HUDEP-2 (cell line): ENCODE data around the gene M6PR.

ENCODE experiments used
- DNase-seq, 76 experiments: peaks; one replicate each; lab custom pipeline; 2025; ENCODE audit not compliant: unreplicated experiment in 76 of 76; lab: John Stamatoyannopoulos, UW

M6PR gene

DNA sequence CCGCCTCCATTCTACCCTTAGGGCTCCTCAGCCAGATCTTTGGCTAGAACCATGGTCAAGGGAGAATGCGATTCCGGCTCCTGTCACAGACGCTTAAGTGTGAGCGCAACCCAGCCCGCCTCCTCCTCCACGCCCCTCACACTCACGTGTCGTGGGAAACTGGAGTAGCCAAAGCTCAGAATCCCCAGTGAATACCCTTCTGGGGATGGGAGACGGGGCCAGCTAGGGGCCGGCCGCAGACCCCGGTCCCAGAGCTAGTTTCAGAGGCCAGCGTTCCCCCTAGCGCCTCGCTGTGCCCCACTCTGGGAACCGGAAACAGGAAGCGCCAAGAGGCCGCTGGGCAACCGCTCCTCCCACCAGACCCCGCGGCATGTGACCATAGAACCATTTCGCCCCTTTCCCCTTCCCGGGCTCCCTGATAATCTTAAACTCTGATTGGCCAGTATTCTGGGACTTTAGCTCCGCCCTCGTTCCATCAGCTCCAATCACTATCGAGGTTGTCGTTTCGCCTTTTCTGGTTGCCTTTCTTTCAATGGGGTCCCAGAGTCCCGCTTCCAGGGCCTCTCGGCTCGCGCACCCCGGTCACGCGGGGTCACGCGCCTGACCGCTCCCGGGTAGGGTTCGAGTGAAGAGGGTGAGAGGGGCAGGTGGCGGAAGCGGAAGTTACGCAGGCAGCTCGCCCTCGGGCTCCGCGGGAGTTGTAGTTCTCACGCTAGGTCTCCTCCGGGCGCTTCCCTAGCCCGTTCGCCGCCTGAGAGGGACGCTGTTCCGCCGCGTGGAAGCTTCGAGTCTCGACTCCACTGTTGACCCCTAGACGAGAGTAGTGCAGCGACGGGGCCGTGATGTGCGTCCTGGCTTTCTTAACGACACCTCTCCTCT, at the start of gene M6PR:
Gene M6PR (minus strand): TSS at position 304 of the 879 bp plus-strand sequence. CDS start 3,241 bp downstream, outside the sequence.
- peak; percentile 59 to 99 (median 96) for DNase-seq

DNA sequence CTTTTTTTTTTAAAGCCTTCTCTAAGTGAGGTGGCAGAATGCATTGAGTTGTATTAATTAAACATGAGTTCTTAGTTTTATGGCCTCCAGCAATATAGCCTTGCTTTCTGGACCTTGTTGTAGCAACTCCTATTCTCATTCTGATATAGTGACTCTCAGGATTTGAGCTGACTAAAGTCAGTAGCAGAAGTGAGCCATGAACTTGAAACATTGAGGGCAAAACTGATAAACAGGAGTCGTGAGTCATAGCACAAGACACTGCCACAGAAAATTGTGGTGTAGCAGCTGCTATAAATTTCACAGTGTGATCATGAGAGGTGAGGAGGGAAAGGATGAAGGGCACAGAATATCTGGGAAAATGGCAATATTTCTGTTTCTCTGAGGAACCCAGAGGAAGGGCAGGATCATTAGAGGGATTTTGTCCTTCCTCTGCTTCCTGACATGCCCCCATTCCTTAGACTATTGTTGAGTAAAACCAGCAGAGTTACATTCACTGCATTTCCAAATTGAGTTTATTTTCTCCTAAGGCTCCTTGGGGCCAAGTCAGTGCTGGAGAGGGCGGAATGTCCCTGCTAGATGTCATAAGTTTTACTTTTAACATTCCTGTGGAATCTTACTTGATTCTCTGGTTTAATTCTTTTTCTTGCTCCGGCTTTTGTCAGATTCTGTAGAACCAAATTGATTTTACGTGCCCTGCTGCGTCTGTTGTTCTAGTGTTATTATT, 47.4 kb upstream of the M6PR start:
- peak in 11 of 76 experiments; percentile 5 to 29 (median 11) for DNase-seq

DNA sequence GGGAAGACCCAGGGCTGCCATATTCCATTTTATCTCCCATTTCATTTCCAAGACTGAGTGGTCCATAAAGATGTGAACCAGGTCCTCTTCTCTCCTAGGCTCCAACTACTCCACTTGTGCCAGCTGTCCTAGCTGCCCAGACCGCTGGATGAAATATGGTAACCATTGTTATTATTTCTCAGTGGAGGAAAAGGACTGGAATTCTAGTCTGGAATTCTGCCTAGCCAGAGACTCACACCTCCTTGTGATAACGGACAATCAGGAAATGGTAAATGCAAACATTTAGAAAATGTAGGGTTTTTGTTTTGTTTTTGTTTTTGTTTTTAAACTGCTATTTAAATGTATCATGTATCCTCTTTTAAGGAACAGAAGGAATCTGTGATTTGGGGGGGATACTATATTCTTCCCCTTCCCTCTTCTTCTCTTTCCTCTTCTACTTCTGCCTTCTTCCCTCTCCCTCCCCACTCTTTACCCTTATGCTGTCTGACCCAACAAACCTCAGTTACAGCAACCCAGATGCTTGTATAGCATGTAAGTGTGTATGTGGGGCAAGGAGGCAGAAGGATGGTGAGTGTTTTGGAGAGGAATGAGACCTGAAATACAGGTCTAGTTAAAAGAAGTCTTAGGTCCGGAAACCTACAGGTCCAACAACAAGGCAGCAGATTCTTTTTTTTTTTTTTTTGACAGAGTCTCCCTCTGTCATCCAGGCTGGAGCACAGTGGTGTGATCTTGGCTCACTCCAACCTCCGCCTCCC, 45.8 kb upstream of the M6PR start:
- DNase-seq: no peak

DNA sequence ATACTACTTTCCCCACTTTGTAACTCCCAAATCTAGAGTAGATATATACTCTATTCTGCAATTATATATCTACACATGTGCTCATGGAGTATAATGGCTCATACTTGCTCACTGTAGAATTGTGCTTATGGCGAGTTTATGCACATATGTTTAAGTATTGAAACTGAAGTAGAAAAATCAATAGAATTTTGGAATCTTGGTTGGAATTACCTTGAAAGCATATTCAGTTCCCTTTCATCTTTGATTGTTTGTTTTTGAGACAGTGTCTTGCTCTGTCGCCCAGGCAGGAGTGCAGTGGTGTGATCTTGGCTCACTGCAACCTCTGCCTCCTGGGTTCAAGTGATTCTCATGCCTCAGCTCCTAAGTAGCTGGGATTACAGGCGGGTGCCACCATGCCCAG, 44.4 kb upstream of the M6PR start:
- DNase-seq: no peak

DNA sequence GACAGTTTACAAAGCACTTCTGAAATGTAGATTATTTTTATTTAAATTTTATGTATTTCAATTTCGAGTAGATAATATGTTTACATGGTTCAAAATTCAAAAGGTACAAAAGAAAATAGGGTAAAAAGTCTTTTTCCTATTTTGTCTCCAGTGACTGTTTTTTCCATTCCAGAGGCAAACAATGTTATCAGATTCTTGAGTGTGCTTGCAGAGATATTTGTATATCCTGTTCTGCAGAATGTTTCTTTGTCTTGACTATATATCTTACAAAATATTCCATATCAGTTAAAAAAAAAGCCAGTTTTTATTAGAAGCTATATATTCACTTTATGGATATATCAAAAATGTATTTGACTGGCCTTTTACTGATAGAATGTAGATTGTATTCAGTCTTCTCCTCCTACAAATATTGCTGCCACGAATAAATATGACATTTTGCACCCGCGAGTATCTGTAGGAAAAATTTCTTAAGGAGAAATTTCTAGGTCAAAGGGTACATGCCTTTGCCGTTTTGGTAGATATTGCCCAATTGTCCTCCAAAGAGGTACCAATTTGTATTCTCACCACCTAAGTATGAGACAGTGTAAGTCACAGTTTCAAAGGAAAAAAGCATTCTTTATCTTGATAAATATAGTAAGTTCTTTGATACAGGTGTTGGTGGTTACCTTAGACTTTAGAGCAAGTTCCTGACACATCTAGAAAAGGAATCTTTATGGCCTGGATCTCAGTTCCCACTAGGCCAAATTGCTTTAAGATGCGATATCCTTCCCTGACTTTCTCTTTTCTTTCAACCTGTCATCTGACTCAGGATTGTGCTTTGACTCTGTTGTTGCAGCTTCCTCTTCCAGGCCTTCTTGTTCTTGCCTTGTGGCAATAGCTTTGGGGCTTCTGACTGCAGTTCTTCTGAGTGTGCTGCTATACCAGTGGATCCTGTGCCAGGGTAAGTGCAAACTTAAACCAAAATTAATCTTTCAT, 42.2 kb upstream of the M6PR start:
- no peak for DNase-seq

DNA sequence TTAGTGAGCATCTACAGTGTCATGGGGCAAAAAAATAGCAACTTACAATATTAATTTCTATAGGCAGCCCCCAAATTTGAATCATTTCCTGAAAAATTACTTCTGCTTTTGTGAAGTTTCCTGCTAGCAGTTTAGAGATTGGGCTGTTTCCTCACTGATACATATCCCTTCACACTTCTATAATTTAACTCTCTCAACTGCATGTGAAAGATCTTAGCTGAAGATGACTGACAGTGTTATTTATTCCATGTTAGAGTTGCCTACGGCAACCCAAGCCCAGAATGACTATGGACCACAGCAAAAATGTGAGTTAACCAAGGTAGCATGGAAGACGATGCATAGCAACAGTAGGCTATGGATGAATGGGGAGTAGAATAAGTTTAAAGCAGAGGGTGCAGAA, 40.0 kb upstream of the M6PR start, which contains the start of gene KLRG1:
Gene KLRG1 (plus strand): TSS at position 134 of the 400 bp plus-strand sequence. CDS start 90 bp downstream, at position 224.
- no peak for DNase-seq

DNA sequence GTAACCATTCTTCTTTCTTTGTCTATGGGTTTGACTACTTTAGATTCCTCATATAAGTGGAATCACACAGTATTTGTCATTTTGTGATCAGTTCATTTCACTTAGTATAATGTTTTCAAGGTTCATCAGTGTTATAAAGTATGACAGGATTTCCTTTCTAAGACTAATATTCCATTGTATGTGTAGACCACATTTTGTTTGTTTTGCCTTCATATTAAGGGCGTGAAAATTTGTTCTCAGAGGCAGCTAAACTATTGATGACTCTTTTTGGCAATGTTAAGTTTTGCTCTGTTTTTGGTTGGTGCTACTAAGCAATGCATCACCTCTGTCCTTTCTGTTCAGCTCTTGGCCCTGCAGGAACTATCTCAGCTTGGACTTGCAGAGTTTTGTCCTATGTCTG, 38.2 kb upstream of the M6PR start:
- DNase-seq: no peak

DNA sequence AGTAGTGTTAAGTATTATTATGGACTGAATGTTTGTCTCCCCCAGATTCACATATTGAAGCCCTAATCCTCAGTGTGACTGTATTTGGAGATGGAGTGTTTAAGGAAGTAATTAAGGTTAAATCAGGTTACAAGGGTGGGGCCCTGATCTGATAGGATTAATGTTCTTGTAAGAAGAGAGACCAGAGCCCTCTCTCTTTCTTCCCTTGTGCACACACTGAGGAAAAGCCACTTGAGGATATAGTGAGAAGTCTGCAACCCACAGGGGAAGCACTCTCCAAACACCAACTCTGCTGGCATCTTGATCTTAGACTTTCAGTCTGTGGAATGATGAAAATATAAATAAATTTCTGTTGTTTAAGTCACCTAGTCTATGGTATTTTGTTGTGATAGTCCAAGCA, 37.7 kb upstream of the M6PR start:
- no peak for DNase-seq

DNA sequence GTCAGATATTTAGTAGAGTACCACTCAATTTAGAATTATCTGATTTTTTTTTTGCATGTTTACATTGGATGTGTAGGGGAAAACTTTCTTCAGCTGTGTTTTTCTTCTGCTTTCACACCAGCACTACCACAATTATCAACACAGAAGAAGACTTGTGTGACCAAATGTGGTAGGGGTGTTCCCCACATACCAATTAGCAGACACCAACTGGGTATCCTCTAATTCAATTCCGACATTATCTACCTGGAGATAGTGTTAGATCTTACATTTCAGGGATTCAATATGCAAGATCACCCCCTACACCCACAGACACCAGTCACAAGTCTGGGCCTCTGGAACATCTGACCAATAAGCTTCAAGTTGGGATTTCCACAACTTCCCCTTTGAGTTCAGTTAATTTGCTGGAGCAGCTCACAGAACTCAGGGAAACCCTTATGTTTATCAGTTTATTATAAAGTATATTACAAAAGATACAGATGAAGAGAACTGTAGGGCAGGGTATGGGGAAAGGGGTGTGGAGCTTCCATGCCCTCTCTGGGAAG, 35.8 kb upstream of the M6PR start:
- DNase-seq: no peak

DNA sequence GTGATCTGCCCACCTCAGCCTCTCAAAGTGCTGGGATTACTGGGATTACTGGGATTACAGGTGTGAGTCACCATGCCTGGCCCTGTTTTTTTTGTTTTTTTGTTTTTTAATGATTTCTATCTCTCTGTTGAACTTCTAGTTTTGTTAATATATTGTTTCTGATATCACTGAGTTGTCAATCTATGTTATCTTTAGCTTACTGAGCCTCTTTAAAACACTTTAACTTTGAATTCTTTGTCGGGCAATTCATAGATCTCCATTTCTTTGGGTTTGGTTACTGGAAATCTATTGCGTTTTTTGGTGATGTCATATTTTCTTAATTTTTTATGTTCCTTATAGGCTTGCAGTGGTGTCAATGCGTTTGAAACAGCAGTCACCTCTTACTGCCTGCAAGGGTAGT, 30.7 kb upstream of the M6PR start:
- no peak for DNase-seq

DNA sequence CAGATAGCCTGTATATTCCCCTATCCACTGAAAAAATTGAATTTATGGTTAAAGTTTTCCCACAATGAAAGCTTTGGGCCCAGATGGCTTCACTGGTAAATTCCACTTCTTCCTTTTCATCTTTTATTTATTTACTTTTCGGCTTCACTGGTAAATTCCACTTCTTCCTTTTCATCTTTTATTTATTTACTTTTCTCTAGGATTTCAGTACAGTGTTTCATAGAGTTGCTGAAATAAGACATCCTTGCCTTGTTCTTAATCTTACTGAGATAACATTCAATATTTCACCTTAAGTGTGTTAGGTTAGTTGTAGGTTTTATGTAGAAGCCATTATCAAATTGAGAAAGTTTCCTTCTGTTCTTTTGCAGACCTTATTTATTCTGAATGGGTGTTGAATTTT, 21.0 kb upstream of the M6PR start:
- no peak for DNase-seq

DNA sequence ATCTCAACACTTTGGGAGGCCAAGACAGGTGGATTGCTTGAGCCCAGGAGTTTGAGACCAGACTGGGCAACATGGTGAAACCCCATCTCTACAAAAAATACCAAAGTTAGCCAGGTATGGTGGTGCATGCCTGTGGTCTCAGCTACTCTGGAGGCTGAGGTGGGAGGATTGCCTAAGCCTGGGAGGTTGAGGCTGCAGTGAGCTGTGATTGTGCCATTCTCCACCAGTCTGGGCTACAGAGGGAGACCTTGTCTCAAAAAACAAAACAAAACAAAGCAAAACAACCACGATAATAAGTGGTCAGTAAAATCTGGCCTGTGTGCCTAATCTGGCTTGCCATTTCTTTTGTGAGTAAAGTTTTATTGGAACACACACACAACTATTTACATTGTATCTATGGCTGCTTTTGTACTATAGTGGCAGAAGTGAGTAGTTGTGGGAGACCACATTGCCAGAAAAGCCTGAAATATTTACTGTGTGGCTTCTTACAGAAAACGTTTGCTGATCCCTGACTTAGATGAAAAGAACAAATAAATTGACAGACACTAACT, 20.5 kb upstream of the M6PR start:
- no peak for DNase-seq

DNA sequence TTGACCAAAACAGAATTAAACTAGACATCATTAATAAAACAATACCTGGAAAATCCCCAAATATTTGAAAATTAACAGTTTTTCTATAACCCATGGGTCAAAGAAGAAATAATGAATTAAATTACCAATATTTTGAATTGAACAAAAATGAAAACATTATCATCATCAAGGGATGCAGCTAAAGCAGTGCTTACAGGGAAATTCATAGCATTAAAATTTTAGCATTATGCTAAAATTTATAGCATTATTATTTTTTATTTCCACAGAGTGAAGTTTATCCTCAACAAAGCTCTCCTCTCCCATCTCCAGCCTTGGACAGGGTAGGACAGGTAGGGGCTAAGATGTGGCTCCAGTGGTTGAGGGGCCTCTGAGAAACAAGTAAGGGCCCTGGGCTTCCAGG, 19.3 kb upstream of the M6PR start:
- no peak for DNase-seq

DNA sequence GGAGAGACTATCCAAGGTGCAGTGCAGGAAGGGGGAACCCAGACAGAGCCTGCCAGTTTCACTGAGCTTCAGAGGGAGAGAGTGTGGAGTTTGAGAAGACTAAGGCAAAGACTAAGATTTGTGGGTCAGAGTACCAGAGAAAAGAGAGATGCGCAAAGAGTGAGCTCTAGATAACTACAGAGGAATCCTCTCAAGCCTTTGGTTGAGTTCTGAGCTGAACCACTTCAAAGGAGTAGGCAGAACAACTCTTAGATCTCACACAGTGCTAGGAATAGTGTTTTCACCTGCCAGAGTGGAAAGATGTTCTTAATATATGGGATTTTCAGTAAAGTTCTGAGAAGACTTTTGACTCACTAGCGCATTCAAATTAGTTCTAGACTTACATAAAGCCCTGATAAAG, 10.7 kb upstream of the M6PR start:
- DNase-seq: no peak

DNA sequence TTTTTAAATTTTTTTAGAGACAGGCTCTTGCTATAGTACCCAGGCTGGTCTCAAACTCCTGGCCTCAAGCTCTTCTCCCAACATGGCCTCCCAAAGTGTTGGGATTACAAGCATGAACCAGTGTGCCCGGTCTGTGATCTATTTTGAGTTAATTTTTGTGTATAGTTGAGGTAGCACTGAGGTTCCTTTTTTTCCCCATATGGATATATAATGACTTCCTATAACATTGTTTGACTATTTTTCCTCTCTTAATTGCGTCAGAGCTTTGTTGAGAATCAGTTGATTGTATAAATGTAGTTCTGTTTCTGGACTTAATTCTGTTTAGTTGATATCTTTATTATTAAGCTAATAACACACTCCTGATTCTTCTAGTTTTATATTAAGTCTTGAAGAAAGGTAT, 8.6 kb upstream of the M6PR start:
- no peak for DNase-seq

DNA sequence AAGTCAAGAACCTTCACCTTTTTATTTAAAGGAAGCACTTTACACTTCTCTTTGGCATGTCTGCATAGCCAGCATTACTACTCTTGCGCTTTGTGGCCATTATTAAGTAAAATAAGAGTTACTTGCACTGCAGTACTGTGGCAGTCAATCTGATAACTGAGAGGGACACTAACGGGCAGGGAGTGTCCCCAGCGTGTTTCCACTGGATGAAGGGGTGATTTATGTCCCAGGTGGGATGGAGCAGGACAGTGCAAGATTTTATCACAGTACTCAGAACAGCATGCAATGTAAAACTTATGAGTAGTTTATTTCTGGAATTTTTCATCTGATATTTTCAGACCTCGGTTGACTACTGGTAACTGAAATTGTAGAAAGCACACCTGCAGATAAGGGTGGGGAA, 8.1 kb upstream of the M6PR start:
- no peak for DNase-seq

DNA sequence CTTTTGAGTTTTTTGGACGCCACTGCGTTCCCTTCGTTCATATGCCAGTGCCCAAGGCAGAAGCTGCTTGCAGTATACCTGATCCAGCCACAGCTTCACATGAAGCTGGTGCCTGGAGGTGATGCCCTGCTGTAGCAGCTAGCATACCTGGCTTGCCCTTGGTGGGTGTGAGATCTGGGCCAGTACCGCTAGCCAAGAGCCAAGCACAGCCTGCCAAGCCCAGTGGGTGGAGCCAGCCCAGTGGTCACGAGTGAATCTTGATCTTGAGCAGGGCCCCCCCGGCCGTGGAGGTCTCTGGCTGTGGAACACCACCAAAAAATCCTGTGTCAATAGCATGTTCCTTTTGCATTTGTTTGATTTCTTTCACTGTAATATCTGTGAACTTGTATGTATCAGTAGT, 7.3 kb upstream of the M6PR start:
- peak in 2 of 76 experiments; percentile 2 to 4 for DNase-seq

DNA sequence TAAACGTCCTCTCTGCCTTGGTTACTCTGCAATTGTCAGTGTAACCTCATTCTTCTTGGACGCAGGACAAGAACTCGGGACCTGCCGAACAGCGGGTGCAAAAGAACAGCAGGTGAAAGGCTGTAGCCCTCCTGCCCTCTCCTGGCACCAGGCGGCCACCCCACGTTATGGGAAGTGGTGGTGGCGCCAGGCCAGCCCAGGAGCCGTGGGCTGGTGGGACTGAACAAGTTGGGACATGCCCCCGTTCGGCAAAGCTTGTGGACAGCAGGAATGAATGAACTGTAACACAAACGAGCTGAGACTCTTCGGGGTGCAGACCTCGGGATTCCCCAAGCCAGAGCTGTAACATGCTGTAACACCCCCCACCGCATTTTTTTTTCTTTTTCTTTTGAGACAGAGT, 6.6 kb upstream of the M6PR start:
- DNase-seq: no peak

DNA sequence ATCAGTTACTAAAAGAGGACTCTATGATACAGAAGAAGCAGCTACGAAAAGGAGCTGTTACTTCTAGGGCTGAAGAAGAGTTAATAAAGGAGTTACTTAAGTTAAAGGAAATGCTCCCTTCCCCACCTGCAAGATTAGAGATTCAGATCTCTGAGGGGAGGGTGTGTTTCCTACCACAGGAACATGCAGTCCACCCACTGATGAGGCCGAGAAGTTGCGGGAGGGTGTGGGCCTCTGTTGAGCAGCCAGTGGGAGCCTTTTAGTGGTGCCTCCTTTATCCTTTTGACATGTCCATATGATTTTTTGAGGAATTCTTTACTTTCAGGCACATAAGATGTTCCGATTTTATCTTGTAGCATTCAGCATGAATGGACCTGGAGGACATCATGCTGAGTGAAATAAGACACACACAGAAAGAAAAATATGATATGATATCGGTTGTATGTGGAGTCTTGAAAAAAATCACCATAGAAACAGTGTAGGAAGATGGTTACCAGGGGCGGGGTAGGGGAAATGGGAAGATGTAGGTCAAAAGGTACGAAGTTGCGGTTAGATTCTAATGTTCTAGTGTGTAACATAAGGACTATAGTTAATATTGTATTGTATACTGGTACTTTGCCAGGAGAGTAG, 4.4 kb upstream of the M6PR start:
- DNase-seq: no peak
